HG03103 (cell line): ENCODE data around the gene SYNPO2.
"Not testable (repeated sequence)": the region's sequence is repeated elsewhere in the genome, so short reads cannot be mapped to it uniquely, and the experiment has no call there.

Experiments used
- ATAC-seq: cut with Tn5 transposase; IDR thresholded peaks from one replicate; pipeline ENCODE4 v1.9.1; 2021; ENCODE audit warnings: low read depth; ENCODE audit not compliant: unreplicated experiment

Gene SYNPO2

GRCh38 chr4:118992149-118992548 lies 103.5 kb downstream of the SYNPO2 start:
- ATAC-seq: no peak

- no peak for ATAC-seq
Observed at GRCh38 chr4:118993333-118993732, 104.7 kb downstream of the SYNPO2 start.

GRCh38 chr4:118994030-118994429 lies 105.4 kb downstream of the SYNPO2 start:
- no peak for ATAC-seq

- ATAC-seq: no peak
Observed at GRCh38 chr4:118995693-118996391, 107.2 kb downstream of the SYNPO2 start.

- no peak for ATAC-seq
Observed at GRCh38 chr4:118997601-118998000, 108.9 kb downstream of the SYNPO2 start.

- ATAC-seq: no peak
Observed at GRCh38 chr4:118999919-119000318, 111.3 kb downstream of the SYNPO2 start.

- ATAC-seq: no peak
Observed at GRCh38 chr4:119000400-119000799, 111.7 kb downstream of the SYNPO2 start.

- no peak for ATAC-seq
Observed at GRCh38 chr4:119002476-119002875, 113.8 kb downstream of the SYNPO2 start.

- ATAC-seq: not testable (repeated sequence)
Observed at GRCh38 chr4:119003001-119003400, 114.3 kb downstream of the SYNPO2 start.

- no peak for ATAC-seq
Observed at GRCh38 chr4:119005928-119006460, 117.3 kb downstream of the SYNPO2 start.

- no peak for ATAC-seq
Observed at GRCh38 chr4:119008761-119009160, 120.1 kb downstream of the SYNPO2 start.

GRCh38 chr4:119010221-119010620 lies 121.6 kb downstream of the SYNPO2 start:
- not testable (repeated sequence) for ATAC-seq

- ATAC-seq: no peak
Observed at GRCh38 chr4:119010909-119011606, 122.4 kb downstream of the SYNPO2 start.

GRCh38 chr4:119011607-119011988 lies 122.9 kb downstream of the SYNPO2 start:
- ATAC-seq: no peak

GRCh38 chr4:119014658-119015057 lies 126.0 kb downstream of the SYNPO2 start:
- no peak for ATAC-seq

- no peak for ATAC-seq
Observed at GRCh38 chr4:119016636-119017035, 128.0 kb downstream of the SYNPO2 start.

GRCh38 chr4:119017636-119018035 lies 129.0 kb downstream of the SYNPO2 start:
- ATAC-seq: no peak

GRCh38 chr4:119020158-119020557 lies 131.5 kb downstream of the SYNPO2 start:
- ATAC-seq: no peak

- ATAC-seq: not testable (repeated sequence)
Observed at GRCh38 chr4:119022520-119022919, 133.9 kb downstream of the SYNPO2 start.

GRCh38 chr4:119024102-119024501 lies 135.4 kb downstream of the SYNPO2 start:
- no peak for ATAC-seq

- ATAC-seq: no peak
Observed at GRCh38 chr4:119025420-119025819, 136.8 kb downstream of the SYNPO2 start.
